ENCODE results near the gene TKT. TPM values are rescaled to one million over a fixed set of nuclear protein-coding genes. Genes with fewer than 3 reads are reported as not detected.

TKT gene
- total and polyA plus RNA-seq, 2 donors: 66.5 to 449 TPM

DNA sequence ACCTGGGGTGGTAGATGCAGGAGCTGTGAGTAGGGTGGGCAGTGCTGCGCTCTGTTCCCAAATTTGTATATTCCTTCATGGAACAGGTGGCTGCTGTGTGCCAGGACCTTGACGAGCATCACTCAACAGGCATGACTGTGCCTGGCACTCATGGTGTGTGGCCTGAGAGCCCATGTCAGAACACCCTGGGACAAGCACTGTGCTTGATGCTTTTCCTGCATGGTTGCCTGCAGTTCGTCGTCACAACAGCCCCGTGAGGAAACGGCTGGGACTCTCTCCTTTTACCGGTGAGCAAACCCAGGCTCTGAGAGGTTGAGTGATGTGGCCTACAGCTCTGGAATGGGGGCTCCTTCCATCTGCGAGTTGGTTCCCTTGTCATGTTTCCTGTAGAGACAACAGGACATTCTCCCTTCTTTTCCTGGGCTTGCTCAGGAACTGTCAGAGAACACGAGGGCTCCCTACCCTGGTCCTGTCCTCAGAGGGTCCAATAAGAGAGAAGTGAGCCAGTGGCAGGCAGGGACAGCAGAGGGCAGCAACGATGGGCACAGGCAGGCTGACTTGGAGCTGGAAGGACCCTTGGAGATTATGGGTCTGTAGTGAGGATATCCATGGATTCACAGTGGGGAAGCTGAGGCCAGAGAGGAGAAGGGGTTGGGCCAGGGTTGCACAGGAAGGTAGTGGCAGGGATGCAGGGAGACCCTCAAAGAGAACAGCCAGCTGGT is 57.4 kb downstream of the TKT start:
- H3K27ac ChIP-seq (ENCODE audit: low read depth): no peak overlapping the region
- H3K36me3 ChIP-seq (ENCODE audit: insufficient read depth): no peaks in the 10 kb centered on the region
- no peak overlapping the region for H3K4me3 ChIP-seq (ENCODE audit: low read depth, low read length)
- no peak for DNase-seq (ENCODE audit: extremely low spot score)
- H3K4me1 ChIP-seq (ENCODE audit: insufficient read depth): no peaks in the 10 kb centered on the region
- WGBS: 65% methylated on average over 10 of the region's 10 CpGs

- WGBS: 57% methylated on average over 17 of the region's 17 CpGs
- DNase-seq (ENCODE audit: extremely low spot score): no peak
Observed at GRCh38 chr3:53196575-53197407, 59.0 kb downstream of the TKT start.

DNA sequence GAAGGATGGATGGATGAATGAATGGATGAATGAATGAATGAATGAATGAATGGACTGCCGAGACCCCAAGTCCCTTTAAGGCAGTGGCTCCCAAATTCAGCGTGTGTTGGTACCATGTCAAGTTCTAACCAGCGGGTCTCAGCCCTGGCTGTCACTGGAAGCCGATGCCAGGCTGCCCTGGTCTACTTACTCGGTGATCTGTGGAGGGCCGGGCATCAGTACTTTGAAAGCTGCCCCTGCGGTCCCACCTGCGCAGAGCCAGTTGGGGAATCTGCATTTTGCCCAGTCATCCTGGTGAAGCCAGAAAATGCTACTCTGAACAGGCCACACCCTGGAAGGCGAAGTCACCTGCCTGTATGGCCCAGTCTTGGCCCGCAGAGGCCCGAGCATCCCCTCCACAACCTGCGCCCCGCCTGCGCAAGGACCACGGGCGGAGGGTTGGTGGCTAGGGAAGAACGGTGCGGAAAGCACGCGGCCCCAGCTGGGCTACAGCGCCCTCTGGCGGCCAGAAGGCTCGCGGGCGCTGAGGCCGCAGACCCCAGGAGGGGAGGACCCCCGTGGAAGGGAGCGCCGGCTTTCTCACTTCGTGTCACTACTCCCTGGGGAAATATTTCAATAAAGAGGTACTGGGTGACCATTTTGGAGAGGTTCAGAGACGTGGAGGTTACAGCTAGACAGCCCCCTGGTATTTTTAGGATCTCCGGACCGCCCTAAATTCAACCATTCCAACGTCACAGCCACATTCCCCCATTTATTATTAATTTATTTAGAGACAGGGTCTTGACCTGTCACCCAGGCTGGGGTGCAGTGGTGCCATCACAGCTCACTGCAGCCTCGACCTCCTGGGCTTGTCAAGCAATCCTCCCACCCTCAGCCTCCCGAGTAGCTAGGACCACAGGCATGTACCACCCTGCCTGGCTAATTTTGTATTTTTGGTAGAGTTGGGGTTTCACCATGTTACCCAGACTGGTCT is 59.9 kb downstream of the TKT start:
- H3K36me3 ChIP-seq (ENCODE audit: insufficient read depth): peaks cover under 1% of the 10 kb centered on the region
- H3K27ac ChIP-seq (ENCODE audit: low read depth): no peak overlapping the region
- no peaks in the 10 kb centered on the region for H3K4me1 ChIP-seq (ENCODE audit: insufficient read depth)
- 29% methylated on average over 36 of the region's 36 CpGs for WGBS
- DNase-seq (ENCODE audit: extremely low spot score): no peak
- H3K4me3 ChIP-seq (ENCODE audit: low read depth, low read length): no peak overlapping the region

More at GRCh38 chr3:53196575-53197407, 59.0 kb downstream of the TKT start:
- H3K4me3 ChIP-seq (ENCODE audit: low read depth, low read length): no peak overlapping the region
- no peak overlapping the region for H3K27ac ChIP-seq (ENCODE audit: low read depth)
- H3K36me3 ChIP-seq (ENCODE audit: insufficient read depth): no peaks in the 10 kb centered on the region
- no peaks in the 10 kb centered on the region for H3K4me1 ChIP-seq (ENCODE audit: insufficient read depth)

DNA sequence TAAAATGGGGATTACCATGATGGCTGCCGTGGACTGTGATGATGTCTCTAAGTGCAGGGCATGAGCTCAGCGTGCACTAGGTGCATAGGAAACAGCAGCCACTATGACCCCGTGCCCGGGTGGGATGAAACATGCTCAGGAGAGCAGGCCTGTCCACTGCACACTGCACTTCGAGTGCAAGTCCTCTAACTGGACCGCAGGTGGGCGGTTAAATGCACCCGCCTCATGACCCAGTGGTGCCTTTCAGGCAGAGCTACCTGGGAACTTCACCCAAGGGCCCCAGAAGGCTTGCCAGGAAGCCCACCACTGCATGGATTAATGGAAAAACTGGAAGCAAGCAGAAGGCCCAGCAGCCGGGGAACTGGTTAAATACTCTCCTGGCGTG is 60.8 kb downstream of the TKT start:
- no peak for DNase-seq (ENCODE audit: extremely low spot score)
- WGBS: 89% methylated on average over 10 of the region's 10 CpGs
- Histone ChIP-seq H3K4me3 (ENCODE audit: low read depth, low read length) (no peak overlapping the region), H3K36me3 (ENCODE audit: insufficient read depth) (peaks cover 3% of the 10 kb centered on the region), H3K27ac (ENCODE audit: low read depth) (no peak overlapping the region), H3K4me1 (ENCODE audit: insufficient read depth) (no peaks in the 10 kb centered on the region)

- no peak overlapping the region for H3K4me3 ChIP-seq (ENCODE audit: low read depth, low read length)
- peaks cover 6% of the 10 kb centered on the region for H3K36me3 ChIP-seq (ENCODE audit: insufficient read depth)
- WGBS: 51% methylated on average over 14 of the region's 14 CpGs
- H3K4me1 ChIP-seq (ENCODE audit: insufficient read depth): no peaks in the 10 kb centered on the region
- no peak for DNase-seq (ENCODE audit: extremely low spot score)
- H3K27ac ChIP-seq (ENCODE audit: low read depth): no peak overlapping the region
Observed at GRCh38 chr3:53194210-53195065, 61.4 kb downstream of the TKT start.

- peaks cover 7% of the 10 kb centered on the region for H3K36me3 ChIP-seq (ENCODE audit: insufficient read depth)
- WGBS: 31% methylated on average over 11 of the region's 11 CpGs
- H3K27ac ChIP-seq (ENCODE audit: low read depth): no peak overlapping the region
- H3K4me1 ChIP-seq (ENCODE audit: insufficient read depth): no peaks in the 10 kb centered on the region
- DNase-seq (ENCODE audit: extremely low spot score): no peak
- no peak overlapping the region for H3K4me3 ChIP-seq (ENCODE audit: low read depth, low read length)
Observed at GRCh38 chr3:53193466-53194209, 62.2 kb downstream of the TKT start.

- no peaks in the 10 kb centered on the region for H3K4me1 ChIP-seq (ENCODE audit: insufficient read depth)
- peaks cover 7% of the 10 kb centered on the region for H3K36me3 ChIP-seq (ENCODE audit: insufficient read depth)
- H3K4me3 ChIP-seq (ENCODE audit: low read depth, low read length): no peak overlapping the region
- 56% methylated on average over 3 of the region's 3 CpGs for whole genome bisulfite sequencing
- H3K27ac ChIP-seq (ENCODE audit: low read depth): no peak overlapping the region
- DNase-seq (ENCODE audit: extremely low spot score): no peak
Observed at GRCh38 chr3:53192608-53193007, 63.2 kb downstream of the TKT start.

DNA sequence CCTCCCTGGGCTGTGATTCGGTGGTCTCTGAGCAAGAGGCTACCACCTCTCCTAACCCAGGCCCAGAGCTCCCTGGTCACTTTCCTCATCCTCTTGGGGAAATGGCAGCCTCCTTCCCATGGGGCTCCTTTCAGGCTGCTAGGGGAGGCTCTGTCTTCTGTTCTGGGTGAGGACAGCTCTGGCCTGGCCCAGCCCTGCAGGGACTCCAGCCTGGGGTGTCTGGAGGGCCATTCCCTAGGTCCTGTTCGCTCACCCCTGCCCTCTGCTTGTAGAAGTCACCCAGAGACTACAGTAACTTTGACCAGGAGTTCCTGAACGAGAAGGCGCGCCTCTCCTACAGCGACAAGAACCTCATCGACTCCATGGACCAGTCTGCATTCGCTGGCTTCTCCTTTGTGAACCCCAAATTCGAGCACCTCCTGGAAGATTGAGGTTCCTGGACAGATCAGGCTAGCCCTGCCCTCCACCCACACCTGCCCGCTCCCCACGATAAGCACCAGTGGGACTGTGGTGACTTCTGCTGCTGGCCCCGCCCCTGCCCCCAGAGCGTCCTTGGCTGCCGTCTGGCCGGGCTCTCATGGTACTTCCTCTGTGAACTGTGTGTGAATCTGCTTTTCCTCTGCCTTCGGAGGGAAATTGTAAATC is 63.9 kb downstream of the TKT start:
- DNase-seq (ENCODE audit: extremely low spot score): no peak
- Histone ChIP-seq H3K36me3 (ENCODE audit: insufficient read depth) (peaks cover 7% of the 10 kb centered on the region), H3K27ac (ENCODE audit: low read depth) (no peak overlapping the region), H3K4me1 (ENCODE audit: insufficient read depth) (no peaks in the 10 kb centered on the region), H3K4me3 (ENCODE audit: low read depth, low read length) (no peak overlapping the region)
- WGBS: 85% methylated on average over 16 of the region's 16 CpGs

DNA sequence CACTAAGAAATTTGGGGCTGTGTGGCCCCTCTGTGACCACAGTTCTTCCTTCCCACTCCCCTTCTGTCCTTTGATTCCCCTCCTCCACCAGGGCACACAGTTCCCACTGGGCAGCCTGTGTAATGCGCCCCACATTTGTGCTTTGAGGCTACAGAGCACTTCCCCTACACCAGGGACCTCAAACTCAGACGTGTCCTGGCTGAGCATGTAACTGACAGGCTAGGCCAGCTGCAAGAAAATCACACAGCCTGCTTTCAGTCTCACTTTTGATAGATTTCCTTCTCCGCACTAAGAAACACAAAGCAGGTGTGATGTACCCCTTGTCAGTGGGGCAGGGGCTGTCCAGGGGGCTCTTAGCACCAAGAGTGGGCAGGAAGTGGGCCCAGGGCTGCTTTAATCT is 65.2 kb downstream of the TKT start:
- no peak overlapping the region for H3K27ac ChIP-seq (ENCODE audit: low read depth)
- no peaks in the 10 kb centered on the region for H3K4me1 ChIP-seq (ENCODE audit: insufficient read depth)
- WGBS: 89% methylated on average over 3 of the region's 3 CpGs
- DNase-seq (ENCODE audit: extremely low spot score): no peak
- H3K36me3 ChIP-seq (ENCODE audit: insufficient read depth): peaks cover 10% of the 10 kb centered on the region
- no peak overlapping the region for H3K4me3 ChIP-seq (ENCODE audit: low read depth, low read length)

DNA sequence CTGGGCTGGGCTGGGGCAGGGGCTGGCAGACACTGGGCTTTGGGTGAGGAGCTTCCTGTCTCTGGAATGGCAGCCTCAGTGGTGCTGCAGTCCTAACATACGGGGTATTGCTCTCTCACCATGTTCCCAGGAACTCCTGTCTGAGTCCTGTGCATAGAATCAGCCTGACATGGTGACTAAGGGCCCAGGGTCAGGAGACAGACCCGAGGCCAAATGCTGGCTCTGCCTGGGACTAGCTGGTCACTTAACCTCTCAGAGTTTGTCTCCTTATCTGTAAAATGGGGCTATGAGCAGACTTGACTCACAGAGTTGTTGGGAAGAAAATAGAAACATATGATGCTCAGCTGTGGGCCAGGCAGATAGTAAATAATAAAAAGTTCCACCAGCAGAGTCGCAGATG is 66.5 kb downstream of the TKT start:
- Histone ChIP-seq H3K4me1 (ENCODE audit: insufficient read depth) (no peaks in the 10 kb centered on the region), H3K36me3 (ENCODE audit: insufficient read depth) (peaks cover 13% of the 10 kb centered on the region), H3K27ac (ENCODE audit: low read depth) (no peak overlapping the region), H3K4me3 (ENCODE audit: low read depth, low read length) (no peak overlapping the region)
- DNase-seq (ENCODE audit: extremely low spot score): no peak
- 90% methylated on average over 3 of the region's 3 CpGs for WGBS

DNA sequence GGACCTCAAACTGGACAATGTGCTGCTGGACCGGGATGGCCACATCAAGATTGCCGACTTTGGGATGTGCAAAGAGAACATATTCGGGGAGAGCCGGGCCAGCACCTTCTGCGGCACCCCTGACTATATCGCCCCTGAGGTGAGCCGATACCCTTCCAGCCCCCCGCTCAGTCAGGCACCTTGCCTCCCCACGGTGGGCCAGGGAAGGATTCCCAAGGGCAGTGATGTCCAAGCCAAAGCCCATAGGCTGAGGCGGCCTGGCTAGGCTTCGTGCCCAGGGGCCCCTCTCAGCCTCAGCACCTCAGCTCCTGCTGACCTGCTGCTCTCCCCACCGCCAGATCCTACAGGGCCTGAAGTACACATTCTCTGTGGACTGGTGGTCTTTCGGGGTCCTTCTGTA is 67.1 kb downstream of the TKT start:
- 96% methylated on average over 13 of the region's 13 CpGs for WGBS
- peaks cover 13% of the 10 kb centered on the region for H3K36me3 ChIP-seq (ENCODE audit: insufficient read depth)
- no peak overlapping the region for H3K4me3 ChIP-seq (ENCODE audit: low read depth, low read length)
- no peak for DNase-seq (ENCODE audit: extremely low spot score)
- no peak overlapping the region for H3K27ac ChIP-seq (ENCODE audit: low read depth)
- no peaks in the 10 kb centered on the region for H3K4me1 ChIP-seq (ENCODE audit: insufficient read depth)

Measured in urinary bladder (tissue), 4 donors.